ENCODE results near the gene FXYD6.
A peak's percentile ranks its signal among the peaks of the same experiment; 100 is the strongest.

Gene FXYD6

GRCh38 chr11:117879516-117880480 lies 3.3 kb upstream of the FXYD6 start:
- no peak overlapping the region for H3K4me3 Mint-ChIP-seq
- no peaks in the 10 kb centered on the region for H3K9me3 Mint-ChIP-seq
- DNase-seq, result no peak
- H3K27me3 Mint-ChIP-seq (ENCODE audit: low read depth, poor library complexity), result peaks cover 82% of the 10 kb centered on the region
- H3K4me1 Mint-ChIP-seq, result peaks cover 38% of the 10 kb centered on the region
- H3K27ac Mint-ChIP-seq, result no peak overlapping the region
- no peak for TF ChIP-seq CTCF (IDR thresholded peaks at IDR 0.05)
- no peaks in the 10 kb centered on the region for H3K36me3 Mint-ChIP-seq (ENCODE audit: low read depth)

GRCh38 chr11:117878939-117879475 lies 2.5 kb upstream of the FXYD6 start:
- Mint-ChIP-seq H3K4me3 (no peak overlapping the region), H3K27ac (no peak overlapping the region), H3K27me3 (ENCODE audit: low read depth, poor library complexity) (peaks cover 88% of the 10 kb centered on the region), H3K9me3 (no peaks in the 10 kb centered on the region), H3K36me3 (ENCODE audit: low read depth) (no peaks in the 10 kb centered on the region), H3K4me1 (peaks cover 42% of the 10 kb centered on the region)
- TF ChIP-seq CTCF (IDR thresholded peaks at IDR 0.05), result no peak
- no peak for DNase-seq

- peak overlapping the region; percentile 60 for H3K4me3 Mint-ChIP-seq
- H3K9me3 Mint-ChIP-seq, result no peaks in the 10 kb centered on the region
- H3K4me1 Mint-ChIP-seq, result peaks cover 46% of the 10 kb centered on the region
- H3K27ac Mint-ChIP-seq, result no peak overlapping the region
- DNase-seq, result no peak
- no peaks in the 10 kb centered on the region for H3K36me3 Mint-ChIP-seq (ENCODE audit: low read depth)
- no peak for TF ChIP-seq CTCF (IDR thresholded peaks at IDR 0.05)
- peaks cover 94% of the 10 kb centered on the region for H3K27me3 Mint-ChIP-seq (ENCODE audit: low read depth, poor library complexity)
These were observed 2.0 kb upstream of the FXYD6 start for GRCh38 chr11:117878314-117878938.

GRCh38 chr11:117877120-117877784 lies 794 bp upstream of the FXYD6 start:
- no peak for TF ChIP-seq CTCF (IDR thresholded peaks at IDR 0.05)
- Mint-ChIP-seq H3K36me3 (ENCODE audit: low read depth) (no peaks in the 10 kb centered on the region), H3K4me1 (peaks cover 47% of the 10 kb centered on the region), H3K27me3 (ENCODE audit: low read depth, poor library complexity) (peaks cover 92% of the 10 kb centered on the region), H3K9me3 (no peaks in the 10 kb centered on the region), H3K27ac (no peak overlapping the region), H3K4me3 (peak overlapping the region; percentile 93)
- DNase-seq, result no peak

- TF ChIP-seq CTCF (IDR thresholded peaks at IDR 0.05), result no peak
- Mint-ChIP-seq H3K4me1 (peaks cover 56% of the 10 kb centered on the region), H3K27me3 (ENCODE audit: low read depth, poor library complexity) (peaks cover 82% of the 10 kb centered on the region), H3K9me3 (no peaks in the 10 kb centered on the region), H3K4me3 (peak overlapping the region; percentile 93), H3K27ac (no peak overlapping the region), H3K36me3 (ENCODE audit: low read depth) (no peaks in the 10 kb centered on the region)
- DNase-seq, result no peak
These were observed 458 bp downstream of the FXYD6 start for GRCh38 chr11:117876059-117876340.
